Lower leg skin (tissue), 4 donors: ENCODE data around the gene NAB1. TPM values are rescaled to one million over a fixed set of nuclear protein-coding genes. Genes with fewer than 3 reads are reported as not detected.

ENCODE experiments used
- DNase-seq, 2 donors: peaks; one replicate each; pipeline ENCODE4 v3.0.0-alpha.2; 2019; ENCODE audit warnings: low spot score in 2 of 2
- H3K4me3 ChIP-seq: fragments of 200-600 bp; sonication (generic); 2 replicates; pipeline ENCODE4 v1.5.1; 2017; ENCODE audit warnings: mild to moderate bottlenecking, low read depth; ENCODE audit not compliant: poor library complexity, severe bottlenecking
- CTCF ChIP-seq, 3 donors: fragments of 450-650 bp; IDR thresholded peaks; one replicate each; pipeline ENCODE4 v1.5.1; 2016; ENCODE audit warnings: antibody characterized with exemption in 3 of 3, mild to moderate bottlenecking in 3 of 3, moderate library complexity in 2 of 3
- POLR2A ChIP-seq, 2 donors: fragments of 450-650 bp; IDR thresholded peaks; one replicate each; pipeline ENCODE4 v1.6.1; 2016 to 2017; ENCODE audit warnings: antibody characterized with exemption in 2 of 2, mild to moderate bottlenecking in 1 of 2, moderate library complexity in 1 of 2
- whole genome bisulfite sequencing, 2 donors: methylation state at CpG; one replicate each; pipeline ENCODE4 v1.1.5; 2018; 5-methylcytosine and 5-hydroxymethylcytosine counted together
- intact Hi-C: fragments of 100-400 bp; cut with DNase I; formaldehyde crosslinking; loops from one replicate; pipeline ENCODE4 v1.15.0; 2023; ENCODE audit warnings: low total_unique reads
- total RNA-seq, 4 donors: library from RNA; depleted of rRNA; stranded (reverse); fragments of >200 nt; gene quantifications; one replicate each; pipeline ENCODE4 v1.1.0, GENCODE V29; 2016

The NAB1 gene
- total RNA-seq, 4 donors from 2014 or later = 66.8 to 82.0 (median 75.1) TPM

- intact Hi-C loops = no loop called here
- DNase-seq = no peak
- no peak overlapping the region for H3K4me3 ChIP-seq
- WGBS, 2 donors = 38 to 52% methylated on average over 3 of the region's 3 CpGs
- TF ChIP-seq CTCF (IDR thresholded peaks at IDR 0.05) = no peak
- TF ChIP-seq POLR2A (IDR thresholded peaks at IDR 0.05) = no peak
These were observed 12.5 kb upstream of the NAB1 start for GRCh38 chr2:190636361-190636760.

GRCh38 chr2:190637281-190637734 is 11.6 kb upstream of the NAB1 start:
- intact Hi-C loops = no loop called here
- TF ChIP-seq CTCF (IDR thresholded peaks at IDR 0.05) (no peak), POLR2A (IDR thresholded peaks at IDR 0.05) (no peak)
- no peak for DNase-seq
- H3K4me3 ChIP-seq = no peak overlapping the region
- 31 to 57% methylated on average over 1 of the region's 1 CpG for WGBS, 2 donors

- WGBS, 2 donors = 65% methylated on average over 8 of the region's 8 CpGs
- no peak for DNase-seq
- intact Hi-C loops = no loop called here
- no peak for TF ChIP-seq CTCF (IDR thresholded peaks at IDR 0.05)
- no peak overlapping the region for H3K4me3 ChIP-seq
These were observed 10.8 kb upstream of the NAB1 start for GRCh38 chr2:190637903-190638618.

- no peak overlapping the region for H3K4me3 ChIP-seq
- no peak for DNase-seq
- 66 to 73% methylated on average over 1 of the region's 1 CpG for WGBS, 2 donors
- no peak for TF ChIP-seq CTCF (IDR thresholded peaks at IDR 0.05)
- TF ChIP-seq POLR2A (IDR thresholded peaks at IDR 0.05) = no peak
- intact Hi-C loops = no loop called here
These were observed 8.8 kb upstream of the NAB1 start for GRCh38 chr2:190640117-190640516.

- DNase-seq = no peak
- H3K4me3 ChIP-seq = no peak overlapping the region
- TF ChIP-seq POLR2A (IDR thresholded peaks at IDR 0.05) (no peak), CTCF (IDR thresholded peaks at IDR 0.05) (no peak)
- intact Hi-C loops = no loop called here
- WGBS, 2 donors = 66 to 80% methylated on average over 3 of the region's 3 CpGs
These were observed 7.4 kb upstream of the NAB1 start for GRCh38 chr2:190641469-190641868.
